WTC11 (cell line): ENCODE data around the gene PCSK2. TPM values are rescaled to one million over a fixed set of nuclear protein-coding genes. Genes with fewer than 3 reads are reported as not detected.

Experiments used
- ATAC-seq: fragments of 200-7000 bp; cut with Tn5 transposase; 2 replicates; pipeline ENCODE4 v1.10.0; 2021; ENCODE audit warnings: mild to moderate bottlenecking, moderate library complexity
- CTCF ChIA-PET: fragments of 300-600 bp; sonication (Branson Sonifier 250); formaldehyde crosslinking; loops from one replicate; lab custom pipeline; 2021; ENCODE audit warnings: antibody characterized with exemption; lab: Charles Lee
- POLR2A ChIA-PET: fragments of 350-600 bp; sonication (Branson Sonifier 250); formaldehyde crosslinking; loops from one replicate; lab custom pipeline; 2021; ENCODE audit warnings: antibody characterized with exemption; lab: Charles Lee
- DNase-seq: peaks from one replicate; pipeline ENCODE4 v3.0.0; 2021; ENCODE audit warnings: low spot score
- H3K27ac Mint-ChIP-seq: 2 replicates; pipeline ENCODE4 v1.8.0; 2021; ENCODE audit warnings: mixed read lengths
- H3K27me3 Mint-ChIP-seq: 2 replicates; pipeline ENCODE4 v1.8.0; 2021; ENCODE audit warnings: low read depth, mild to moderate bottlenecking, moderate library complexity, mixed read lengths
- H3K36me3 Mint-ChIP-seq: 2 replicates; pipeline ENCODE4 v1.8.0; 2021; ENCODE audit warnings: mixed read lengths
- H3K4me1 Mint-ChIP-seq: 2 replicates; pipeline ENCODE4 v1.8.0; 2022; ENCODE audit warnings: mixed read lengths
- H3K4me3 Mint-ChIP-seq: 2 replicates; pipeline ENCODE4 v1.8.0; 2021; ENCODE audit warnings: mild to moderate bottlenecking, moderate library complexity, mixed read lengths
- H3K9me3 Mint-ChIP-seq: 2 replicates; pipeline ENCODE4 v1.8.0; 2021; ENCODE audit warnings: mixed read lengths
- CBFB ChIP-seq: sonication (generic); formaldehyde crosslinking; IDR thresholded peaks from 2 replicates; pipeline ENCODE4 v1.8.1; 2022; ENCODE audit warnings: mild to moderate bottlenecking, low read depth, missing genetic modification reagents
- FOXK1 ChIP-seq: sonication (generic); formaldehyde crosslinking; IDR thresholded peaks from 2 replicates; pipeline ENCODE4 v1.8.0; 2022; ENCODE audit warnings: mild to moderate bottlenecking, moderate library complexity, missing genetic modification reagents
- MXD4 ChIP-seq: fragments of 250-450 bp; sonication (Bioruptor Pico); IDR thresholded peaks from 2 replicates; pipeline ENCODE4 v1.8.0; 2021; ENCODE audit warnings: mild to moderate bottlenecking, moderate library complexity, borderline replicate concordance
- NFE2L1 ChIP-seq: sonication (generic); formaldehyde crosslinking; IDR thresholded peaks from 2 replicates; pipeline ENCODE4 v1.8.1; 2023; ENCODE audit warnings: missing genetic modification reagents
- SP1 ChIP-seq: sonication (generic); formaldehyde crosslinking; conservative IDR thresholded peaks from 2 replicates; pipeline ENCODE4 v1.8.1; 2022; ENCODE audit warnings: missing genetic modification reagents
- TEAD1 ChIP-seq: sonication (generic); formaldehyde crosslinking; IDR thresholded peaks from 2 replicates; pipeline ENCODE4 v1.8.0; 2022; ENCODE audit warnings: mild to moderate bottlenecking, missing genetic modification reagents
- ZNF232 ChIP-seq: sonication (generic); formaldehyde crosslinking; IDR thresholded peaks from 2 replicates; pipeline ENCODE4 v1.8.0; 2022; ENCODE audit warnings: mild to moderate bottlenecking, missing genetic modification reagents
- ZNF317 ChIP-seq: sonication (generic); formaldehyde crosslinking; IDR thresholded peaks from 2 replicates; pipeline ENCODE4 v1.8.1; 2023; ENCODE audit warnings: low read depth, mild to moderate bottlenecking, moderate library complexity, missing genetic modification reagents, borderline replicate concordance
- total RNA-seq: library from RNA; stranded (reverse); gene quantifications from 3 replicates; pipeline ENCODE4 v1.2.3, GENCODE V29; 2021
- TF ChIP-seq, protein P1 (sequence below): sonication (generic); formaldehyde crosslinking; IDR thresholded peaks from 2 replicates; pipeline ENCODE4 v1.8.1; 2022; ENCODE audit warnings: missing genetic modification reagents, borderline replicate concordance
- TF ChIP-seq, protein P2 (sequence below): fragments of 200-600 bp; IDR thresholded peaks from 2 replicates; pipeline ENCODE4 v1.8.0; 2022; ENCODE audit warnings: antibody characterized with exemption
- TF ChIP-seq, protein P3 (sequence below): sonication (generic); formaldehyde crosslinking; IDR thresholded peaks from 2 replicates; pipeline ENCODE4 v1.8.1; 2023; ENCODE audit warnings: mild to moderate bottlenecking, missing genetic modification reagents, moderate library complexity
- TF ChIP-seq, protein P4 (sequence below): sonication (generic); formaldehyde crosslinking; IDR thresholded peaks from 2 replicates; pipeline ENCODE4 v1.8.0; 2022; ENCODE audit warnings: mild to moderate bottlenecking, missing genetic modification reagents
- TF ChIP-seq, protein P5 (sequence below): sonication (generic); formaldehyde crosslinking; IDR thresholded peaks from 2 replicates; pipeline ENCODE4 v1.8.0; 2022; ENCODE audit warnings: missing genetic modification reagents
- TF ChIP-seq, protein P6 (sequence below): sonication (generic); formaldehyde crosslinking; IDR thresholded peaks from 2 replicates; pipeline ENCODE4 v1.8.0; 2022; ENCODE audit warnings: mild to moderate bottlenecking, missing genetic modification reagents
- TF ChIP-seq, protein P7 (sequence below): sonication (generic); formaldehyde crosslinking; IDR thresholded peaks from 2 replicates; pipeline ENCODE4 v1.8.1; 2023; ENCODE audit warnings: mild to moderate bottlenecking, missing genetic modification reagents

Gene PCSK2
- total RNA-seq, 1 experiment from 2014 or later, result 0.74 TPM

DNA sequence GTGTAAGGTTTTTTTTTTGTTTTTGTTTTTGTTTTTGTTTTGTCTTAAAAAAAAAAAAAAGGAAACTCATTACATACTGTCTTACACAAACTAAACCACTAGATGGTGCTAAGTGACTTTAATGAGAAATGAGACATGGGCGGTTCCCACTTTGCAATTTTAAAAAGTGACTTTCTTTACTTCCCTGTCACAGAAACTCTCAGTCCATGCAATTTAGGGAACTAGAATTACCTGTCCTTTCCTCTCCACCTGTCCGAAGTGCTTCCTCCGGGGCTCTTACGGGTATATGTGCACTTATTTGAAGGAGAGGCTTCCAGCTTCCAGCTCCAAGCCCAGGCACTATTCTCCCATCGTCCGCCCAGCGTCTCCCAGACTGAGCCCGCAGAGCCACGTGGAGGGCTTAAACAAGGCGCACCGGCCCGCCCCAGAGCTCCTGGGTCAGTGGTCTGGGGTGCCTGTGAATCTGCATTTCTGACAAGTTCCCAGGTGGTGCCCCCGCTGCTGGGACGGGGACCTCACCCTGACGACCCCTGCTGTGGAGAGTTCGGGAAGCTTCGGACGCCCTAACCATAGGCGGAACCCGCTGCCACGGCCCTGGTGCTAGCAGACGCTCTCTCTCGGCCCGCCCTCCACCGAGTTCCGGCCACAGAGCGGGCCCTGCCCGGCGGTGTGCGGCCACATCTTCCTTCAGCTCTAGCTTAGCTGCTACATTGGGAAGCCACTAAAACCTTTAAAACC is 278.2 kb downstream of the PCSK2 start:
- CTCF ChIA-PET, result interaction anchor here (0.5 to 3.4 kb wide), 40 partner anchors 9 to 490 kb away, joined by 3 to 42 read pairs (median 4); partner anchors contain the start of genes BFSP1, DSTN and RRBP1
- H3K27ac Mint-ChIP-seq, result no peak overlapping the region; the same call in 1 of the 2 replicates
- H3K36me3 Mint-ChIP-seq, result no peaks in the 10 kb centered on the region; the same call in 1 of the 2 replicates
- DNase-seq (peak; percentile 58), ATAC-seq (peak; percentile 83)
- no peaks in the 10 kb centered on the region for H3K9me3 Mint-ChIP-seq
- peaks cover 16% of the 10 kb centered on the region for H3K4me1 Mint-ChIP-seq
- peak overlapping the region; percentile 72 for H3K4me3 Mint-ChIP-seq
- H3K27me3 Mint-ChIP-seq, result peaks cover 10% of the 10 kb centered on the region
- TF ChIP-seq CBFB (CRISPR knock-in tag) (no peak), ZNF317 (CRISPR knock-in tag) (0 out of 2 replicates have a peak, but pooled peaks have one; percentile 52), SP1 (CRISPR knock-in tag) (0 out of 2 replicates have a peak, but pooled peaks have one; percentile 28), NFE2L1 (CRISPR knock-in tag) (0 out of 2 replicates have a peak, but pooled peaks have one; percentile 38), FOXK1 (CRISPR knock-in tag) (peak; percentile 44; the same call in 1 of the 2 replicates), TEAD1 (no peak), MXD4 (no peak), ZNF232 (0 out of 2 replicates have a peak, but pooled peaks have one; percentile 78)
- TF ChIP-seq, protein P1, sequence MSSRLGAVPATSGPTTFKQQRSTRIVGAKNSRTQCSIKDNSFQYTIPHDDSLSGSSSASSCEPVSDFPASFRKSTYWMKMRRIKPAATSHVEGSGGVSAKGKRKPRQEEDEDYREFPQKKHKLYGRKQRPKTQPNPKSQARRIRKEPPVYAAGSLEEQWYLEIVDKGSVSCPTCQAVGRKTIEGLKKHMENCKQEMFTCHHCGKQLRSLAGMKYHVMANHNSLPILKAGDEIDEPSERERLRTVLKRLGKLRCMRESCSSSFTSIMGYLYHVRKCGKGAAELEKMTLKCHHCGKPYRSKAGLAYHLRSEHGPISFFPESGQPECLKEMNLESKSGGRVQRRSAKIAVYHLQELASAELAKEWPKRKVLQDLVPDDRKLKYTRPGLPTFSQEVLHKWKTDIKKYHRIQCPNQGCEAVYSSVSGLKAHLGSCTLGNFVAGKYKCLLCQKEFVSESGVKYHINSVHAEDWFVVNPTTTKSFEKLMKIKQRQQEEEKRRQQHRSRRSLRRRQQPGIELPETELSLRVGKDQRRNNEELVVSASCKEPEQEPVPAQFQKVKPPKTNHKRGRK, result 0 out of 2 replicates have a peak, but pooled peaks have one; percentile 48
- TF ChIP-seq, protein P2, sequence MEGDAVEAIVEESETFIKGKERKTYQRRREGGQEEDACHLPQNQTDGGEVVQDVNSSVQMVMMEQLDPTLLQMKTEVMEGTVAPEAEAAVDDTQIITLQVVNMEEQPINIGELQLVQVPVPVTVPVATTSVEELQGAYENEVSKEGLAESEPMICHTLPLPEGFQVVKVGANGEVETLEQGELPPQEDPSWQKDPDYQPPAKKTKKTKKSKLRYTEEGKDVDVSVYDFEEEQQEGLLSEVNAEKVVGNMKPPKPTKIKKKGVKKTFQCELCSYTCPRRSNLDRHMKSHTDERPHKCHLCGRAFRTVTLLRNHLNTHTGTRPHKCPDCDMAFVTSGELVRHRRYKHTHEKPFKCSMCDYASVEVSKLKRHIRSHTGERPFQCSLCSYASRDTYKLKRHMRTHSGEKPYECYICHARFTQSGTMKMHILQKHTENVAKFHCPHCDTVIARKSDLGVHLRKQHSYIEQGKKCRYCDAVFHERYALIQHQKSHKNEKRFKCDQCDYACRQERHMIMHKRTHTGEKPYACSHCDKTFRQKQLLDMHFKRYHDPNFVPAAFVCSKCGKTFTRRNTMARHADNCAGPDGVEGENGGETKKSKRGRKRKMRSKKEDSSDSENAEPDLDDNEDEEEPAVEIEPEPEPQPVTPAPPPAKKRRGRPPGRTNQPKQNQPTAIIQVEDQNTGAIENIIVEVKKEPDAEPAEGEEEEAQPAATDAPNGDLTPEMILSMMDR, result peak; percentile 29; the same call in 1 of the 2 replicates
- TF ChIP-seq, protein P3, sequence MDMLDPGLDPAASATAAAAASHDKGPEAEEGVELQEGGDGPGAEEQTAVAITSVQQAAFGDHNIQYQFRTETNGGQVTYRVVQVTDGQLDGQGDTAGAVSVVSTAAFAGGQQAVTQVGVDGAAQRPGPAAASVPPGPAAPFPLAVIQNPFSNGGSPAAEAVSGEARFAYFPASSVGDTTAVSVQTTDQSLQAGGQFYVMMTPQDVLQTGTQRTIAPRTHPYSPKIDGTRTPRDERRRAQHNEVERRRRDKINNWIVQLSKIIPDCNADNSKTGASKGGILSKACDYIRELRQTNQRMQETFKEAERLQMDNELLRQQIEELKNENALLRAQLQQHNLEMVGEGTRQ (CRISPR knock-in tag), result peak; percentile 33; the same call in 1 of the 2 replicates
- TF ChIP-seq, protein P4, sequence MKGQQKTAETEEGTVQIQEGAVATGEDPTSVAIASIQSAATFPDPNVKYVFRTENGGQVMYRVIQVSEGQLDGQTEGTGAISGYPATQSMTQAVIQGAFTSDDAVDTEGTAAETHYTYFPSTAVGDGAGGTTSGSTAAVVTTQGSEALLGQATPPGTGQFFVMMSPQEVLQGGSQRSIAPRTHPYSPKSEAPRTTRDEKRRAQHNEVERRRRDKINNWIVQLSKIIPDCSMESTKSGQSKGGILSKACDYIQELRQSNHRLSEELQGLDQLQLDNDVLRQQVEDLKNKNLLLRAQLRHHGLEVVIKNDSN, result peak; percentile 72
- TF ChIP-seq, protein P5, sequence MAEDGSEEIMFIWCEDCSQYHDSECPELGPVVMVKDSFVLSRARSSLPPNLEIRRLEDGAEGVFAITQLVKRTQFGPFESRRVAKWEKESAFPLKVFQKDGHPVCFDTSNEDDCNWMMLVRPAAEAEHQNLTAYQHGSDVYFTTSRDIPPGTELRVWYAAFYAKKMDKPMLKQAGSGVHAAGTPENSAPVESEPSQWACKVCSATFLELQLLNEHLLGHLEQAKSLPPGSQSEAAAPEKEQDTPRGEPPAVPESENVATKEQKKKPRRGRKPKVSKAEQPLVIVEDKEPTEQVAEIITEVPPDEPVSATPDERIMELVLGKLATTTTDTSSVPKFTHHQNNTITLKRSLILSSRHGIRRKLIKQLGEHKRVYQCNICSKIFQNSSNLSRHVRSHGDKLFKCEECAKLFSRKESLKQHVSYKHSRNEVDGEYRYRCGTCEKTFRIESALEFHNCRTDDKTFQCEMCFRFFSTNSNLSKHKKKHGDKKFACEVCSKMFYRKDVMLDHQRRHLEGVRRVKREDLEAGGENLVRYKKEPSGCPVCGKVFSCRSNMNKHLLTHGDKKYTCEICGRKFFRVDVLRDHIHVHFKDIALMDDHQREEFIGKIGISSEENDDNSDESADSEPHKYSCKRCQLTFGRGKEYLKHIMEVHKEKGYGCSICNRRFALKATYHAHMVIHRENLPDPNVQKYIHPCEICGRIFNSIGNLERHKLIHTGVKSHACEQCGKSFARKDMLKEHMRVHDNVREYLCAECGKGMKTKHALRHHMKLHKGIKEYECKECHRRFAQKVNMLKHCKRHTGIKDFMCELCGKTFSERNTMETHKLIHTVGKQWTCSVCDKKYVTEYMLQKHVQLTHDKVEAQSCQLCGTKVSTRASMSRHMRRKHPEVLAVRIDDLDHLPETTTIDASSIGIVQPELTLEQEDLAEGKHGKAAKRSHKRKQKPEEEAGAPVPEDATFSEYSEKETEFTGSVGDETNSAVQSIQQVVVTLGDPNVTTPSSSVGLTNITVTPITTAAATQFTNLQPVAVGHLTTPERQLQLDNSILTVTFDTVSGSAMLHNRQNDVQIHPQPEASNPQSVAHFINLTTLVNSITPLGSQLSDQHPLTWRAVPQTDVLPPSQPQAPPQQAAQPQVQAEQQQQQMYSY (CRISPR knock-in tag), result no peak
- TF ChIP-seq, protein P6, sequence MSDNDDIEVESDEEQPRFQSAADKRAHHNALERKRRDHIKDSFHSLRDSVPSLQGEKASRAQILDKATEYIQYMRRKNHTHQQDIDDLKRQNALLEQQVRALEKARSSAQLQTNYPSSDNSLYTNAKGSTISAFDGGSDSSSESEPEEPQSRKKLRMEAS (CRISPR knock-in tag), result peak; percentile 96
- TF ChIP-seq, protein P7, sequence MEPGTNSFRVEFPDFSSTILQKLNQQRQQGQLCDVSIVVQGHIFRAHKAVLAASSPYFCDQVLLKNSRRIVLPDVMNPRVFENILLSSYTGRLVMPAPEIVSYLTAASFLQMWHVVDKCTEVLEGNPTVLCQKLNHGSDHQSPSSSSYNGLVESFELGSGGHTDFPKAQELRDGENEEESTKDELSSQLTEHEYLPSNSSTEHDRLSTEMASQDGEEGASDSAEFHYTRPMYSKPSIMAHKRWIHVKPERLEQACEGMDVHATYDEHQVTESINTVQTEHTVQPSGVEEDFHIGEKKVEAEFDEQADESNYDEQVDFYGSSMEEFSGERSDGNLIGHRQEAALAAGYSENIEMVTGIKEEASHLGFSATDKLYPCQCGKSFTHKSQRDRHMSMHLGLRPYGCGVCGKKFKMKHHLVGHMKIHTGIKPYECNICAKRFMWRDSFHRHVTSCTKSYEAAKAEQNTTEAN (CRISPR knock-in tag), result 0 out of 2 replicates have a peak, but pooled peaks have one; percentile 65
- POLR2A ChIA-PET, result interaction anchor here (0.6 to 1.6 kb wide), 2 partner anchors 65 to 429 kb away, joined by 3 to 7 read pairs; partner anchors contain the start of gene DSTN
